Choroid plexus epithelial cell (primary cell): ENCODE measurements around the gene LRP1B.

Source experiments
- DNase-seq: peaks from one replicate; pipeline ENCODE4 v3.0.0-alpha.2; 2010; ENCODE audit warnings: low read depth
- H3K4me3 ChIP-seq: 2 replicates; pipeline ENCODE4 v1.5.1; 2011; ENCODE audit warnings: low read depth, mild to moderate bottlenecking, control low read depth, low read length, moderate library complexity
- TF ChIP-seq, protein P1 (sequence below): conservative IDR thresholded peaks from 2 replicates; pipeline ENCODE4 v1.5.1; 2011; ENCODE audit warnings: low read depth, mild to moderate bottlenecking, control low read depth, inconsistent platforms, low read length, moderate library complexity

The LRP1B gene

DNA sequence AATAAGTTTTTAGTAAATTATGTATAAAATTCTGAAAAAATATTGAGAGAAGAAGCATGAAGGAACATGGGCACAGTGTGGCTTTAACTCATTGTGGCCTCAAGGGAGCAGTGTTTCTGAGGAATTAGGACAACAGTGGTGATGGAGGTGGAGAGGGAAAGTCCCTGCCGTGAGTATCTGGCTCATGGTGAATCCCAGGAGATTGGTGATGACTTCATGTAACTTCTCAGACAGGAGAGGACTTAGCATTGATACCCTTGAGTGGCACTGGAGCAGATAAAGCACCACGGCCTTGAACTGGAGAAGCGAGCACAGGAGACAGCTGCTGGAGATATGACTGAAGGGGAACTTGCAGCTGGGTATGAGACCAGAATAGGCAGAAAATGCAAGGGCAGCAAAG is 35.0 kb upstream of the LRP1B start:
- peak; percentile 91 for DNase-seq
- TF ChIP-seq, protein P1, sequence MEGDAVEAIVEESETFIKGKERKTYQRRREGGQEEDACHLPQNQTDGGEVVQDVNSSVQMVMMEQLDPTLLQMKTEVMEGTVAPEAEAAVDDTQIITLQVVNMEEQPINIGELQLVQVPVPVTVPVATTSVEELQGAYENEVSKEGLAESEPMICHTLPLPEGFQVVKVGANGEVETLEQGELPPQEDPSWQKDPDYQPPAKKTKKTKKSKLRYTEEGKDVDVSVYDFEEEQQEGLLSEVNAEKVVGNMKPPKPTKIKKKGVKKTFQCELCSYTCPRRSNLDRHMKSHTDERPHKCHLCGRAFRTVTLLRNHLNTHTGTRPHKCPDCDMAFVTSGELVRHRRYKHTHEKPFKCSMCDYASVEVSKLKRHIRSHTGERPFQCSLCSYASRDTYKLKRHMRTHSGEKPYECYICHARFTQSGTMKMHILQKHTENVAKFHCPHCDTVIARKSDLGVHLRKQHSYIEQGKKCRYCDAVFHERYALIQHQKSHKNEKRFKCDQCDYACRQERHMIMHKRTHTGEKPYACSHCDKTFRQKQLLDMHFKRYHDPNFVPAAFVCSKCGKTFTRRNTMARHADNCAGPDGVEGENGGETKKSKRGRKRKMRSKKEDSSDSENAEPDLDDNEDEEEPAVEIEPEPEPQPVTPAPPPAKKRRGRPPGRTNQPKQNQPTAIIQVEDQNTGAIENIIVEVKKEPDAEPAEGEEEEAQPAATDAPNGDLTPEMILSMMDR = peak; percentile 79
- peak overlapping the region; percentile 11 for H3K4me3 ChIP-seq

DNA sequence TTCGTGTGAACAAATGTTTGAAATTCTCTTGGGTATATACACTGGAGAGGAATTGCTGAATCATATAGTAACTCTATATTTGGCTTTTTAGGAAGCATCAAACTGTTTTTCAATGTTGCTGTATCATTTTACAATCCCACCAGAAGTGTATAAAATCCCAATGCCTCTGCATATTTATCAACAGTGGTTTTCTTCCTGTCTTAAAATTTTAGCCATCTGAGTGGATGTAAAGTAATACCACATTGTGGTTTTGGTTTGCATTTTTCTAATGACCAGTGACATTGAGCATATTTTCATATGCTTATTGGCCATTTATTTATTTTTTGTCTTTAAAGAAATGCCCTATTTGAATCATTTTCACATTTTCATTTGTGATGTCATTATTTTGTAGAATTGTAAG is 22.8 kb upstream of the LRP1B start:
- H3K4me3 ChIP-seq = no peak overlapping the region
- TF ChIP-seq, protein P1 = no peak
- DNase-seq = peak; percentile 81

DNA sequence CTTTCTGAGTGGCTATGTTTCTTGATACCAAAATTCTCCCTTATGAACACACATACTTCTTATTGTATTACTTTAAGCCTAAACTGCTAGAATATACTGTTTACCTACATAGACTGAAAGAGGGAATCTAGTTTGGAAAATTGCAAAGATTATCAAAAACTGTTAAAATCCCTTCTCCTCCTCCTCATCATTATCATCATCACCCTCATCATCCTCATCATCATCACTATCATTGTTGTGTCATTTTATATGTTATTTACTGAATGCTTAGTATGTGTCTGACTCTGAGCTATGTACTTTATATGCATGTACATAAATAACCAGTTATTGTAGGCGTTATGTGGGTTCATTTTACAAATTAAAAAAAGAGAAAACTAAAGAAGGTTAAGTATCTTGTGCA is 19.6 kb upstream of the LRP1B start:
- no peak for DNase-seq
- no peak overlapping the region for H3K4me3 ChIP-seq
- TF ChIP-seq, protein P1 = no peak

DNA sequence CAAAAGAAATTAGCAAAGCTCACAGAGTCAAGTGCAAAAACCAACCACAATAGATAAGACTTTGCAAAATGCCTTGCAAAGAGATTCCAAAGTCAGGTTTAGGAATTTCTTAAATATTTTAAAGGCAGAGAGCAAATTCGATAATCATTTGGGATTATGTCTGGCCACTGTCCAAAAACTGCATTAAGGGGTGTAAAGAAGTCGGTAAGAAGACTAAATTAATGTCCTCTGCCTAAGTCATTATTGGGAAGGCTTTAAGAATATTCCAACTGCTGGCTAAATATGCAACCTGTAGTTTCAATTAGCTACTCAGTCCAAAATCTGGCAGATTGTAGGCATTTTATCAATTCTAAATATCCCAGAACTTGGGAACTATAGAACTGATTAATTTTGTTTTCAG is 13.7 kb upstream of the LRP1B start:
- TF ChIP-seq, protein P1 = no peak

DNA sequence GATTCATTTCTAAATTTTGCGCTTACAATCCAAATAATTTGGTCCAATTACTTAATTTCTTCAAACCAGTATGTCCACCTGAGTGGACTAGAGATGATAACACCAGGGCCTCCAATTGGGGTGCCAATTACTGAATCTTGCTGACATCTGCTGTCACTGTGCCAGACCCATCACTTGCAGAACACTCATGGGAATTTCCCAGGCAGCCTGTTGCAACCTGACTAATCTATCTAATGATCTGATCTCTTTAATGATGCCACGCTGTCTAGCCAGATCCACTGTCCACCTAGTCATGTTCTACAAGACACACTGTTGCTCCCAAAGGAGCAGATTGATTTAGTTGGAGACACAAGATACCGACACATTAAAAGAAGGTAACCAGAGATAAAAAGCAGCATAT is 11.8 kb upstream of the LRP1B start:
- DNase-seq = peak; percentile 37
- H3K4me3 ChIP-seq = no peak overlapping the region
- TF ChIP-seq, protein P1 = no peak

More for the DNA sequence above, 13.7 kb upstream of the LRP1B start:
- H3K4me3 ChIP-seq = no peak overlapping the region
- no peak for DNase-seq

DNA sequence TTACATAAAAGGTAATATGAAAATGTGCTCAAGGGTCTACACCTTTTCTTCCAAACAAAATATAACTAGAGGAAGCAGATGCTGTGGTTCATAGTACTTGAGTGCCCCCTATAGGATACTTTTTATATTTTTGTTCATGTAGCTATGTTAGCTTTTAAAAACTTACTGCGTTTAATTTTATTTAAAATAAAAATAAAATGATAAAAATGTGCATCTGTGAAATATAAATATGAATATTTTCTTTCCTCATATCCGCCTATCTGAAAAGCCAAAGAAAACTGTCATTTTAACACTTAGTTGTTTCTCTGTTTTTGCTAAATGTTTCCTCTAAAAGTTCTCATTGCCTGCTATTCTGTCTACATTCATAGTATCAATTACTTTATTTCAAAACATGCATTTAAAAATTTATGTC is 9.6 kb upstream of the LRP1B start:
- DNase-seq = peak; percentile 58
- H3K4me3 ChIP-seq = no peak overlapping the region
- TF ChIP-seq, protein P1 = peak; percentile 56

DNA sequence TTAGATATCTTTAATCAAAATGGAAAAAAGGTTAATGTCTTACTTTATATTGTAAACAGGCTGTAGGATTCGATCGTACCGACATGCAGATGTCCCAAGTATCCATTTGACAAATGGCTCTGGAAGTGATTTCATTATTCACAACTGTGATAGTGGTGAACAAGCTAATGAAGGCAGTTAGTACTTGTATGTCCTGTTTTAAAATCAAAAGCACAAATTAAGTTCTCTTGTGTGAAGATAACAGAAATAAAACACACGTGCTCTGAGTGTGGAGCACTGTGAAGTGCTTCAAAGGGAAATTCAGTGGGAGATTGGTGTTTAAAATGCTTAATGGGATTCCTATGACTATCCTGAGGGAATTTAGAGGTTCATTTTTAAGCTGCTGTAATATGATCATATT is 8.6 kb upstream of the LRP1B start:
- TF ChIP-seq, protein P1 = no peak
- H3K4me3 ChIP-seq = no peak overlapping the region
- DNase-seq = no peak
